ENCODE data around the gene GPR162.

GRCh38 chr12:6807170-6807569, 14.5 kb upstream of the GPR162 start:
- TF ChIP-seq, protein P1, sequence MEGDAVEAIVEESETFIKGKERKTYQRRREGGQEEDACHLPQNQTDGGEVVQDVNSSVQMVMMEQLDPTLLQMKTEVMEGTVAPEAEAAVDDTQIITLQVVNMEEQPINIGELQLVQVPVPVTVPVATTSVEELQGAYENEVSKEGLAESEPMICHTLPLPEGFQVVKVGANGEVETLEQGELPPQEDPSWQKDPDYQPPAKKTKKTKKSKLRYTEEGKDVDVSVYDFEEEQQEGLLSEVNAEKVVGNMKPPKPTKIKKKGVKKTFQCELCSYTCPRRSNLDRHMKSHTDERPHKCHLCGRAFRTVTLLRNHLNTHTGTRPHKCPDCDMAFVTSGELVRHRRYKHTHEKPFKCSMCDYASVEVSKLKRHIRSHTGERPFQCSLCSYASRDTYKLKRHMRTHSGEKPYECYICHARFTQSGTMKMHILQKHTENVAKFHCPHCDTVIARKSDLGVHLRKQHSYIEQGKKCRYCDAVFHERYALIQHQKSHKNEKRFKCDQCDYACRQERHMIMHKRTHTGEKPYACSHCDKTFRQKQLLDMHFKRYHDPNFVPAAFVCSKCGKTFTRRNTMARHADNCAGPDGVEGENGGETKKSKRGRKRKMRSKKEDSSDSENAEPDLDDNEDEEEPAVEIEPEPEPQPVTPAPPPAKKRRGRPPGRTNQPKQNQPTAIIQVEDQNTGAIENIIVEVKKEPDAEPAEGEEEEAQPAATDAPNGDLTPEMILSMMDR (conservative IDR thresholded peaks at IDR 0.05; ENCODE audit: low read depth, low read length) = no peak
- no peak for TF ChIP-seq EZH2 (IDR thresholded peaks at IDR 0.05; ENCODE audit: borderline replicate concordance, low read depth, low read length, poor library complexity, severe bottlenecking)

Data from A673 (cell line).